HL-60/S4 (cell line): ENCODE measurements around the gene MAGEB6.
"Not testable (repeated sequence)": the region's sequence is repeated elsewhere in the genome, so short reads cannot be mapped to it uniquely, and the experiment has no call there.

ENCODE experiments used
- in situ Hi-C: fragments of 300-500 bp; cut with MboI; formaldehyde crosslinking; loops from 2 replicates; pipeline ENCODE4 v1.14.3; 2022; ENCODE audit warnings: low sequenced_read_pairs

Gene MAGEB6

GRCh38 chrX:26192204-26192603 lies at the start of gene MAGEB6:
Gene MAGEB6, plus strand, starts transcription at chrX:26192440. Its CDS starts 1,407 bp downstream, at chrX:26193847.
- in situ Hi-C loops = no loop called here

GRCh38 chrX:26146024-26146423 lies 46.2 kb upstream of the MAGEB6 start:
- in situ Hi-C loops = no loop called here

GRCh38 chrX:26160301-26160700 lies 31.9 kb upstream of the MAGEB6 start, which contains the start of gene MAGEB6B:
Gene MAGEB6B, plus strand, starts transcription at chrX:26160601. Its CDS starts 0 bp downstream, at chrX:26160601.
- in situ Hi-C loops = no loop called here

- in situ Hi-C loops = no loop called here
Measured at GRCh38 chrX:26203561-26203960, 11.3 kb downstream of the MAGEB6 start.

GRCh38 chrX:26204717-26205116 lies 12.5 kb downstream of the MAGEB6 start:
- in situ Hi-C loops = not testable (repeated sequence)

GRCh38 chrX:26208012-26208411 lies 15.8 kb downstream of the MAGEB6 start:
- in situ Hi-C loops = no loop called here

GRCh38 chrX:26215869-26216268 lies 23.6 kb downstream of the MAGEB6 start, which contains the start of gene MAGEB5:
Gene MAGEB5, plus strand, starts transcription at chrX:26216169. Its CDS starts 1,133 bp downstream, at chrX:26217302.
- in situ Hi-C loops = no loop called here

- in situ Hi-C loops = no loop called here
Measured at GRCh38 chrX:26219351-26219750, 27.1 kb downstream of the MAGEB6 start.

- in situ Hi-C loops = no loop called here
Measured at GRCh38 chrX:26234177-26234576, 41.9 kb downstream of the MAGEB6 start.
